GM12875 (cell line): Measurements from ENCODE around the gene MAPK8IP2.

Experiments used
- H3K4me3 ChIP-seq: one replicate; pipeline ENCODE4 v1.5.1; 2011; ENCODE audit warnings: low read depth, low read length, control low read depth
- CTCF ChIP-seq: IDR thresholded peaks from 2 replicates; pipeline ENCODE4 v1.5.1; 2011; ENCODE audit warnings: low read depth, mild to moderate bottlenecking, control low read depth, inconsistent platforms, low read length, moderate library complexity, borderline replicate concordance; ENCODE audit not compliant: insufficient read depth

MAPK8IP2 gene

GRCh38 chr22:50620593-50621355 is 20.2 kb downstream of the MAPK8IP2 start:
- TF ChIP-seq CTCF = peak; percentile 72
- H3K4me3 ChIP-seq = peak overlapping the region; percentile 51

- TF ChIP-seq CTCF = no peak
- H3K4me3 ChIP-seq = peak overlapping the region; percentile 51
Observed at GRCh38 chr22:50621356-50621880, 20.8 kb downstream of the MAPK8IP2 start.

GRCh38 chr22:50621948-50622722 is 21.5 kb downstream of the MAPK8IP2 start:
- H3K4me3 ChIP-seq = peak overlapping the region; percentile 51
- peak; percentile 46 for TF ChIP-seq CTCF

- H3K4me3 ChIP-seq = no peak overlapping the region
- TF ChIP-seq CTCF = no peak
Observed at GRCh38 chr22:50622723-50623327, 22.2 kb downstream of the MAPK8IP2 start.

GRCh38 chr22:50624347-50625130 is 23.9 kb downstream of the MAPK8IP2 start:
- TF ChIP-seq CTCF = no peak

GRCh38 chr22:50625131-50625567 is 24.6 kb downstream of the MAPK8IP2 start:
- no peak overlapping the region for H3K4me3 ChIP-seq
- TF ChIP-seq CTCF = no peak

More at GRCh38 chr22:50624347-50625130, 23.9 kb downstream of the MAPK8IP2 start:
- no peak overlapping the region for H3K4me3 ChIP-seq
